HL-60 (cell line): Measurements from ENCODE around the gene MDC1.

Experiments
- SPI1 ChIP-seq: IDR thresholded peaks from 2 replicates; pipeline ENCODE4 v1.6.1; 2012; ENCODE audit warnings: low read depth, mild to moderate bottlenecking, borderline replicate concordance
- TF ChIP-seq, protein P1 (sequence below): IDR thresholded peaks from one replicate; pipeline ENCODE4 v1.5.1; 2011; ENCODE audit warnings: low read length, control low read depth, inconsistent platforms; ENCODE audit not compliant: insufficient read depth
- TF ChIP-seq, protein P2 (sequence below): IDR thresholded peaks from 2 replicates; pipeline ENCODE4 v1.6.1; 2012; ENCODE audit warnings: low read depth; ENCODE audit not compliant: insufficient replicate concordance

DNA sequence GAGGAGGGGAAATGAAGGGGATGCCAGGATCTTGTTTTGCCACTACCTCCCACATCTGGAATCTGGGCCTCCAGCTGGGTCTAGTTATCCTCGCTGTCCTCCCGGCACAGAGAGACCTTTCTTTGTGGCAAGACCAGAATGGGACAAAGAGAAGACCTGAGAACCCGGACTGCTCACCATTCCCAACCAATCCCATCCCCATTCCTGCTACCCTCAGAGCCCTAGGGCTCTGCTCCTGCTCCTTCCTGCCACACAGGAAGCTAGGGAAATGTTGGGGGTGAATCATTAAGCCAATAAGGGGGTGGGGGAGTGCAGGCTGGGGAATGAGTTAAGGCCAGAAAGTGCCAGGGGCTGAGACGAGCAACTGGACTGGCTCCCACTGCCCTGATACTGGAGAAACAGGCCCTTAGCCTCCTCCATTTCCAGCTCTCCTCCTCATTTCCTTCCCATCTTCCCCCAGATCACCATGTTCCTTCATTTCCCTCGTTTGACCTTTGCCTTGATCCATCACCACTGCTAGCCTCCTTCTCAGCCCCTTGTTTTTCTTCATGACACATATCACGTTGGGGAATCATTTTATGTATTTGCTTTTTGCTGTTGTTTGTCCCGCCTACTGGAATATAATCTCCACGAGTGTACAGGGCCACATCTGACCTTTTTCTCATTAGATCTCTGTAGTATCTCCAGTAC lies 31.9 kb upstream of the MDC1 start:
- TF ChIP-seq, protein P1, sequence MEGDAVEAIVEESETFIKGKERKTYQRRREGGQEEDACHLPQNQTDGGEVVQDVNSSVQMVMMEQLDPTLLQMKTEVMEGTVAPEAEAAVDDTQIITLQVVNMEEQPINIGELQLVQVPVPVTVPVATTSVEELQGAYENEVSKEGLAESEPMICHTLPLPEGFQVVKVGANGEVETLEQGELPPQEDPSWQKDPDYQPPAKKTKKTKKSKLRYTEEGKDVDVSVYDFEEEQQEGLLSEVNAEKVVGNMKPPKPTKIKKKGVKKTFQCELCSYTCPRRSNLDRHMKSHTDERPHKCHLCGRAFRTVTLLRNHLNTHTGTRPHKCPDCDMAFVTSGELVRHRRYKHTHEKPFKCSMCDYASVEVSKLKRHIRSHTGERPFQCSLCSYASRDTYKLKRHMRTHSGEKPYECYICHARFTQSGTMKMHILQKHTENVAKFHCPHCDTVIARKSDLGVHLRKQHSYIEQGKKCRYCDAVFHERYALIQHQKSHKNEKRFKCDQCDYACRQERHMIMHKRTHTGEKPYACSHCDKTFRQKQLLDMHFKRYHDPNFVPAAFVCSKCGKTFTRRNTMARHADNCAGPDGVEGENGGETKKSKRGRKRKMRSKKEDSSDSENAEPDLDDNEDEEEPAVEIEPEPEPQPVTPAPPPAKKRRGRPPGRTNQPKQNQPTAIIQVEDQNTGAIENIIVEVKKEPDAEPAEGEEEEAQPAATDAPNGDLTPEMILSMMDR = no peak
- TF ChIP-seq SPI1 = no peak
- TF ChIP-seq, protein P2, sequence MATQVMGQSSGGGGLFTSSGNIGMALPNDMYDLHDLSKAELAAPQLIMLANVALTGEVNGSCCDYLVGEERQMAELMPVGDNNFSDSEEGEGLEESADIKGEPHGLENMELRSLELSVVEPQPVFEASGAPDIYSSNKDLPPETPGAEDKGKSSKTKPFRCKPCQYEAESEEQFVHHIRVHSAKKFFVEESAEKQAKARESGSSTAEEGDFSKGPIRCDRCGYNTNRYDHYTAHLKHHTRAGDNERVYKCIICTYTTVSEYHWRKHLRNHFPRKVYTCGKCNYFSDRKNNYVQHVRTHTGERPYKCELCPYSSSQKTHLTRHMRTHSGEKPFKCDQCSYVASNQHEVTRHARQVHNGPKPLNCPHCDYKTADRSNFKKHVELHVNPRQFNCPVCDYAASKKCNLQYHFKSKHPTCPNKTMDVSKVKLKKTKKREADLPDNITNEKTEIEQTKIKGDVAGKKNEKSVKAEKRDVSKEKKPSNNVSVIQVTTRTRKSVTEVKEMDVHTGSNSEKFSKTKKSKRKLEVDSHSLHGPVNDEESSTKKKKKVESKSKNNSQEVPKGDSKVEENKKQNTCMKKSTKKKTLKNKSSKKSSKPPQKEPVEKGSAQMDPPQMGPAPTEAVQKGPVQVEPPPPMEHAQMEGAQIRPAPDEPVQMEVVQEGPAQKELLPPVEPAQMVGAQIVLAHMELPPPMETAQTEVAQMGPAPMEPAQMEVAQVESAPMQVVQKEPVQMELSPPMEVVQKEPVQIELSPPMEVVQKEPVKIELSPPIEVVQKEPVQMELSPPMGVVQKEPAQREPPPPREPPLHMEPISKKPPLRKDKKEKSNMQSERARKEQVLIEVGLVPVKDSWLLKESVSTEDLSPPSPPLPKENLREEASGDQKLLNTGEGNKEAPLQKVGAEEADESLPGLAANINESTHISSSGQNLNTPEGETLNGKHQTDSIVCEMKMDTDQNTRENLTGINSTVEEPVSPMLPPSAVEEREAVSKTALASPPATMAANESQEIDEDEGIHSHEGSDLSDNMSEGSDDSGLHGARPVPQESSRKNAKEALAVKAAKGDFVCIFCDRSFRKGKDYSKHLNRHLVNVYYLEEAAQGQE = no peak
